Activated CD4-positive, alpha-beta T cell treated with anti-CD3 and anti-CD28 coated beads for 24 hours (primary cell): ENCODE results near the gene CDK8.

Experiments
- DNase-seq, 2 donors: peaks; one replicate each; pipeline ENCODE4 v3.0.0-alpha.2; 2020; ENCODE audit warnings: low read depth in 2 of 2

The CDK8 gene

DNA sequence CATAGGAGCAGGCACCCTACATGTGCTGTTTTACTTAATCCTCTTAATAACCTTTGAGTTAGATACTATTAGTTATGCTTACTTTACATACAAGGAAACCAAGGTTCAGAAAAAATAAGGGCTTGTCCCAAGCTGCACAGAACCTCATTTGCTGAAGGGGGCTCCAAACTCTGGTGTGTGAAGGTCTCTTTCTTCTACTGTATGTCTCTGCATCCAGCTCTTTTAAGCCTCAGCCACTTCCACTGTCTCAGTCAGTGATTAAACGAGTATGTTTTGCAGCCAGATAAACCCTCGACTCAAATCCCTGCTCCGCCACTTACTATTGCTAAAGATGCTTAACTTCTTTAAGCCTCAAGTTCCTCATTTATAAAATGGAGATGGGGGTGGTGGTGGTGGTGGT, 191.2 kb downstream of the CDK8 start:
- no peak for DNase-seq

DNA sequence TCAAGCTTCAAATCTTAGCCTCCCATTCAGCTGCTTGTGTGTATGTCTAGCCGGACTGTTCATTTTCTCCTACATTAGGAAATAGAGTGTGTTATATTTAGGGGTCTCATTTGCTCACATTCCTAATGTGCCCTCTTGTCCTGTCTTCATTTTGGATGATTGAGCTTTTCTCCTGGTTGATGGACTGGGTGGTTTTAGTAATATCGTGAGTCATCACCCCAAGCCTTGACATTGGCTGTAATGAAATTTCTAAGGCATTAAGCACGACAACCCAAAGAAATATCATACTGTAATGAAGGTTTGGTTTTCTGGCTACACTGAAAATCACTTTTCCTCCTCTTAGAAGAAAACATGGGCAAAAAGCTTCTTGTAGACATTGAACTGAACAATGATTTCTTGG, 192.8 kb downstream of the CDK8 start:
- no peak for DNase-seq

DNA sequence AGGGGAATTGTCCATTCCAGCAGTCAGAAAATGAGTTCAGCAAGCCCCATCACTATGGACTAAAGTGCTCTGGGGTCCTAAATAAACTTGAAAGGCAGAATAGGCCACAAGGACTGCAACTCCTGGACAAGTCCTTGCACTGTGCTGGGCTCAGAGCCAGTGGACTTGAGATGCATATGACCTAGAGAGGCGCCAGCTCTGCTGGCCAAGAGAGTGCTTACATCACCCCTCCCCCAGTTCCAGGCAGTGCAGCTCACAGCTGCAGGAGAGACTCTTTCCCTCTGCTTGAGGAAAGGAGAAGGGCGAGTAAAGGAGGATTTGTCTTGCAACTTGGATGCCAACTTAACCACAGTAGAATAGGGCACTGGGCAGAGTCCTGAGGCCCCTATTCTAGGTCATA, 194.1 kb downstream of the CDK8 start:
- DNase-seq = no peak

DNA sequence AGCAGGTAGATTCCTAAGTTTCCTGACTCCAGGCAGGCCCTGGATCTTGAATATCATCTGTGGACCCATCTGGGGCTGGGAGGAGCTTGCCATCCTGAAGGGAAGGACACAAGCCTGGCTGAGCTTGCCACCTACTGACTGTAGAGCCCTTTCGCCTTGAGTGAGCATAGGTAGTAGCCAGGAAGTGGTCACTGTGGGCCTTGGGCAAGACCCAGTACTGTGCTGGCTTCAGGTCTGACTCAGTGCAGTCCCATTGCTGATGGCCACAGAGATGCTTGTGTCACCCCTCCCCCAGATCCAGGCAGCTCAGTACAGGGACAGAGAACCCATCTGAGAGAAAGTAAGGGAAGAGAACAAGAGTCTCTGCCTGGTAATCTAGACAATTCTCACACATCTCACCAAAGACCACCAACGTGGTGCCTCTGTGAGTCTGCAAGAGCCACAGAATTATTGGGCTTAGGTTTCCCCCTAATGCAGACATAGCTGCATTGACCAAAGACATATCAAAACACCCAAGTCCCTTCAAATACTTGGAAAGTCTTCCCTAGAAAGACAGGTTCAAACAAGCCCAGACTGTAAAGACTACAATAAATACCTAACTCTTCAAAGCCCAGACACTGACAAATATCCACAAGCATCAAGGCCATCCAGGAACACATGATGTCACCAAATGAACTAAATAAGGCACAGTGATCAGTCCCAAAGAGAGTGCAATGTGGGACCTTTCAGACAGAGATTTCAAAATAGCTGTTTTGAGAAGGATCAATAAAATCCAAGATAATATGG, 195.3 kb downstream of the CDK8 start:
- no peak for DNase-seq
